ENCODE measurements around the gene CDH26.

CDH26 gene

GRCh38 chr20:60048634-60049521 lies 90.7 kb downstream of the CDH26 start:
- no peak for DNase-seq (ENCODE audit: low read depth)
- TF ChIP-seq CTCF (IDR thresholded peaks at IDR 0.05; ENCODE audit: insufficient read depth, low read depth, low read length, missing control alignments): no peak
- no peak overlapping the region for H3K4me3 ChIP-seq (ENCODE audit: low read length)

GRCh38 chr20:60049601-60050000 lies 91.4 kb downstream of the CDH26 start:
- TF ChIP-seq CTCF (IDR thresholded peaks at IDR 0.05; ENCODE audit: insufficient read depth, low read depth, low read length, missing control alignments): no peak
- peak; percentile 69 for DNase-seq (ENCODE audit: low read depth)

GRCh38 chr20:60050193-60050947 lies 92.1 kb downstream of the CDH26 start:
- DNase-seq (ENCODE audit: low read depth): peak; percentile 81
- TF ChIP-seq CTCF (IDR thresholded peaks at IDR 0.05; ENCODE audit: insufficient read depth, low read depth, low read length, missing control alignments): peak; percentile 78

More at GRCh38 chr20:60049601-60050000, 91.4 kb downstream of the CDH26 start:
- H3K4me3 ChIP-seq (ENCODE audit: low read length): no peak overlapping the region

GRCh38 chr20:60051911-60052310 lies 93.7 kb downstream of the CDH26 start:
- DNase-seq (ENCODE audit: low read depth): no peak
- no peak for TF ChIP-seq CTCF (IDR thresholded peaks at IDR 0.05; ENCODE audit: insufficient read depth, low read depth, low read length, missing control alignments)
- no peak overlapping the region for H3K4me3 ChIP-seq (ENCODE audit: low read length)

More at GRCh38 chr20:60050193-60050947, 92.1 kb downstream of the CDH26 start:
- no peak overlapping the region for H3K4me3 ChIP-seq (ENCODE audit: low read length)

- DNase-seq (ENCODE audit: low read depth): no peak
- H3K4me3 ChIP-seq (ENCODE audit: low read length): no peak overlapping the region
- no peak for TF ChIP-seq CTCF (IDR thresholded peaks at IDR 0.05; ENCODE audit: insufficient read depth, low read depth, low read length, missing control alignments)
Measured at GRCh38 chr20:60052322-60052721, 94.1 kb downstream of the CDH26 start.

GRCh38 chr20:60053125-60053817 lies 95.0 kb downstream of the CDH26 start:
- TF ChIP-seq CTCF (IDR thresholded peaks at IDR 0.05; ENCODE audit: insufficient read depth, low read depth, low read length, missing control alignments): no peak
- DNase-seq (ENCODE audit: low read depth): no peak
- H3K4me3 ChIP-seq (ENCODE audit: low read length): no peak overlapping the region

Data from epithelial cell of esophagus (primary cell).